ENCODE measurements around the gene STARD9. TPM values are rescaled to one million over a fixed set of nuclear protein-coding genes. Genes with fewer than 3 reads are reported as not detected.

The STARD9 gene
- total and polyA plus RNA-seq, 2 of the 13 experiments (the other 11 are each of a cell fraction or from before 2014, with no cell fraction given) = 5.3 to 7.5 TPM

- TF ChIP-seq ZBTB26 (CRISPR knock-in tag; IDR thresholded peaks at IDR 0.05; ENCODE audit: borderline replicate concordance) = peak; percentile 70; the same call in 1 of the 2 replicates
- TF ChIP-seq ZNF10 (CRISPR knock-in tag; IDR thresholded peaks at IDR 0.05; ENCODE audit: borderline replicate concordance, low read depth) = no peak
- TF ChIP-seq ZNF337 (CRISPR knock-in tag; IDR thresholded peaks at IDR 0.05; ENCODE audit: borderline replicate concordance, low read depth) = no peak
- 0 out of 2 replicates have a peak, but pooled peaks have one; percentile 35 for TF ChIP-seq ZBTB10 (CRISPR knock-in tag; IDR thresholded peaks at IDR 0.05; ENCODE audit: borderline replicate concordance)
- 0 out of 2 replicates have a peak, but pooled peaks have one; percentile 50 for TF ChIP-seq ZBTB3 (CRISPR knock-in tag; IDR thresholded peaks at IDR 0.05; ENCODE audit: borderline replicate concordance, low read depth)
- TF ChIP-seq ZBTB39 (CRISPR knock-in tag; IDR thresholded peaks at IDR 0.05) = no peak
- no peak for TF ChIP-seq E2F5 (CRISPR knock-in tag; conservative IDR thresholded peaks at IDR 0.05)
- no peak for TF ChIP-seq ZNF30 (CRISPR knock-in tag; IDR thresholded peaks at IDR 0.05)
- peak; percentile 87; the same call in 1 of the 2 replicates for TF ChIP-seq ARID4A (CRISPR knock-in tag; IDR thresholded peaks at IDR 0.05; ENCODE audit: borderline replicate concordance)
- TF ChIP-seq GLI4 (CRISPR knock-in tag; IDR thresholded peaks at IDR 0.05; ENCODE audit: borderline replicate concordance) = peak; percentile 59; the same call in 1 of the 2 replicates
- no peak for TF ChIP-seq ZNF282 (IDR thresholded peaks at IDR 0.05; ENCODE audit: partially characterized antibody)
- peak; percentile 66 for TF ChIP-seq ZSCAN25 (CRISPR knock-in tag; IDR thresholded peaks at IDR 0.05)
- no peak for TF ChIP-seq ATF3 (CRISPR knock-in tag; IDR thresholded peaks at IDR 0.05)
- no peak for TF ChIP-seq ZNF101 (CRISPR knock-in tag; IDR thresholded peaks at IDR 0.05; ENCODE audit: borderline replicate concordance, low read depth)
- TF ChIP-seq ZNF678 (CRISPR knock-in tag; IDR thresholded peaks at IDR 0.05) = no peak
These were observed at the start of gene STARD9 (continued) for GRCh38 chr15:42575188-42576039.
